PFSK-1 (cell line): ENCODE data around the gene FMC1.

Source experiments
- FOXP2 ChIP-seq: optimal IDR thresholded peaks from 2 replicates; pipeline ENCODE3; 2011; ENCODE audit warnings: borderline replicate concordance, control low read depth, inconsistent platforms; ENCODE audit not compliant: insufficient read depth; ENCODE audit errors: extremely low read length, extremely low read depth
- POLR2AphosphoS5 ChIP-seq: IDR thresholded peaks from 2 replicates; pipeline ENCODE4 v1.6.1; 2012; ENCODE audit warnings: low read depth, mild to moderate bottlenecking, control low read depth, low read length, moderate library complexity
- SIN3A ChIP-seq: IDR thresholded peaks from 2 replicates; pipeline ENCODE4 v1.6.1; 2012; ENCODE audit warnings: mild to moderate bottlenecking, low read length, moderate library complexity, borderline replicate concordance; ENCODE audit not compliant: insufficient read depth
- TAF1 ChIP-seq: IDR thresholded peaks from 2 replicates; pipeline ENCODE4 v1.6.1; 2012; ENCODE audit warnings: low read length, control low read depth, borderline replicate concordance; ENCODE audit not compliant: insufficient read depth
- TF ChIP-seq, protein P1 (sequence below), 2 experiments: IDR thresholded peaks; 2 replicates each; pipeline versions ENCODE4 v1.6.1 to v1.8.0; 2011 to 2012; ENCODE audit warnings: low read depth in 2 of 2, low read length in 2 of 2, control low read depth in 1 of 2, inconsistent platforms in 1 of 2, mild to moderate bottlenecking in 1 of 2, moderate library complexity in 1 of 2; ENCODE audit not compliant: insufficient read depth in 1 of 2

The FMC1 gene

DNA sequence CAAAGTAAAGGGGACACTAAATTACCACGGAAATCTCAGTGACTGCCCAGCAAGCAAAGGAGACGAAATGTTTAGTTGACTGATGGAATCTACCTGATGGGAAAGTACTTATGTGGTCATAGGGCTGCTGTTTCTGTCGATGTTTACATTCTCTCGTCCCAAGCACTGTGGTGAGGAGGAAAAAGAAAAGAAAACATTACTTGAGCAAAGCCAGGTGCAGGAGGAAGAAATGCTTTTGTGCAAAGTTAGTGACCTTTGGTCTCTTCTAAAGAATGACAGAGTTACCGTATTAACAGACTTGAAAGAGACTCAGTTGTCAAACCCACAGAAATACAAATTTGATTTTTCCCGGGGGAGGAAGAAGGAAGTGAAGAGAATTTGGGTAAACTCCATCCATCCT is 43.3 kb upstream of the FMC1 start:
- TF ChIP-seq SIN3A (no peak), FOXP2 (no peak)
- TF ChIP-seq, protein P1, sequence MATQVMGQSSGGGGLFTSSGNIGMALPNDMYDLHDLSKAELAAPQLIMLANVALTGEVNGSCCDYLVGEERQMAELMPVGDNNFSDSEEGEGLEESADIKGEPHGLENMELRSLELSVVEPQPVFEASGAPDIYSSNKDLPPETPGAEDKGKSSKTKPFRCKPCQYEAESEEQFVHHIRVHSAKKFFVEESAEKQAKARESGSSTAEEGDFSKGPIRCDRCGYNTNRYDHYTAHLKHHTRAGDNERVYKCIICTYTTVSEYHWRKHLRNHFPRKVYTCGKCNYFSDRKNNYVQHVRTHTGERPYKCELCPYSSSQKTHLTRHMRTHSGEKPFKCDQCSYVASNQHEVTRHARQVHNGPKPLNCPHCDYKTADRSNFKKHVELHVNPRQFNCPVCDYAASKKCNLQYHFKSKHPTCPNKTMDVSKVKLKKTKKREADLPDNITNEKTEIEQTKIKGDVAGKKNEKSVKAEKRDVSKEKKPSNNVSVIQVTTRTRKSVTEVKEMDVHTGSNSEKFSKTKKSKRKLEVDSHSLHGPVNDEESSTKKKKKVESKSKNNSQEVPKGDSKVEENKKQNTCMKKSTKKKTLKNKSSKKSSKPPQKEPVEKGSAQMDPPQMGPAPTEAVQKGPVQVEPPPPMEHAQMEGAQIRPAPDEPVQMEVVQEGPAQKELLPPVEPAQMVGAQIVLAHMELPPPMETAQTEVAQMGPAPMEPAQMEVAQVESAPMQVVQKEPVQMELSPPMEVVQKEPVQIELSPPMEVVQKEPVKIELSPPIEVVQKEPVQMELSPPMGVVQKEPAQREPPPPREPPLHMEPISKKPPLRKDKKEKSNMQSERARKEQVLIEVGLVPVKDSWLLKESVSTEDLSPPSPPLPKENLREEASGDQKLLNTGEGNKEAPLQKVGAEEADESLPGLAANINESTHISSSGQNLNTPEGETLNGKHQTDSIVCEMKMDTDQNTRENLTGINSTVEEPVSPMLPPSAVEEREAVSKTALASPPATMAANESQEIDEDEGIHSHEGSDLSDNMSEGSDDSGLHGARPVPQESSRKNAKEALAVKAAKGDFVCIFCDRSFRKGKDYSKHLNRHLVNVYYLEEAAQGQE (IDR thresholded peaks at IDR 0.05; ENCODE audit: insufficient read depth in 1 of 2, low read depth in 2 of 2, low read length in 2 of 2) = no peak

DNA sequence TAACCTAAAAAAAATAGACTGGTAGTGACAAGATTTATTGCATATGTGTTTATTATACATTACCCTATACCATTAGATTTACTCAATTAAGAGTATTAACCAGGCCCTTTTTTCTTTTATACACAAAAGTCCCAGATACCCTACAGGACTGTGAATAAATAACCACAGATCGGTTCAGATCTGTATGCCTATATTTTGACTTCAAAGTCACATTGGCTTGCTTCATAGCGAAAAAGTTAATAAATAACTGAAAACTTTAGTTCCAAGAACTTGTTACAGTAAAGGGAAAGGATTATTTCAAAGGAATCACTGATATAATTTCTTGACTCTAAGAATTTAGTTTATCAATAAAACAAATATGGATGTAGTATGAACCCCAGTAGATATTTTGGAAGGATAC is 41.8 kb upstream of the FMC1 start:
- TF ChIP-seq, protein P1 (IDR thresholded peaks at IDR 0.05; ENCODE audit: insufficient read depth in 1 of 2, low read depth in 2 of 2, low read length in 2 of 2) = no peak
- TF ChIP-seq POLR2AphosphoS5 (no peak), SIN3A (no peak), FOXP2 (no peak), TAF1 (no peak)

DNA sequence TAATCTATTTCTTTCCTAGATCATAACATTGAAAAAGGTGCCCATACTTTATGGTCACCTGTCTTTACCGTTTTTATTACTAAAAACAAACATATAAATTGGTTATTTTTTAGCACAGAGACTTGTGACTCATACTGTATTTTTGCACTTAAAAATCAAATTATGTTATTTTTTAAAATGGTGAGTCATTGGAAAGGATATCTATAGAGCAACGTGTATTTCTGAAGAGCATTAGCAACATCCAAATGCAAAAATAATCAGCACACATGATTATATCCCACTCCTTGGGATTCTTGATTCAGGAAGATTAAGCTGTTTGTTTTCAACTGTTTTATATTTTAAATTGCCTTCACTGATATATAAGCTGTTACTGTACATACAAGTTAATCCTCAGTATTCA is 40.7 kb upstream of the FMC1 start:
- TF ChIP-seq SIN3A = no peak
- TF ChIP-seq POLR2AphosphoS5 = no peak
- no peak for TF ChIP-seq TAF1
- TF ChIP-seq FOXP2 = no peak
- TF ChIP-seq, protein P1 (IDR thresholded peaks at IDR 0.05; ENCODE audit: insufficient read depth in 1 of 2, low read depth in 2 of 2, low read length in 2 of 2) = no peak

DNA sequence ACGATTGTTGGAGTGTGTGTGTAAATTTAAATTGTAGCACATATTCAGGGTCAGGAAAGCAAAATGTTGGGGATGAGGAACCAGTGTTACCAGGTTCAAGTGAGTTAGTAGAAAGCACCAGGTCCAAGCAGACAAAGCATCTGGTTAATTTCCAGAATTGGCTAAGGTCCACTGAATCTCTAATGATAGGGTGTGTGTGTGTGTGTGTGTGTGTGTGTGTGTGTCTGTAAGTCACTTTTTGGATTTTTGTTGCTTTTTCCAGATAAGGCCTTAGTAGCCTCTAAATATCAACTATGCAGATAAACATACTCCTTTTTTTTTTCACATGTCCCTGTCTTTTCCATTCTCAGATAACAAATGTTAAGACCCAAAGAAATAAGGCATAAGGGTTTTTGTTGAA is 36.6 kb upstream of the FMC1 start:
- TF ChIP-seq POLR2AphosphoS5 (no peak), FOXP2 (no peak), SIN3A (no peak), TAF1 (no peak)
- TF ChIP-seq, protein P1 (IDR thresholded peaks at IDR 0.05; ENCODE audit: insufficient read depth in 1 of 2, low read depth in 2 of 2, low read length in 2 of 2) = no peak

DNA sequence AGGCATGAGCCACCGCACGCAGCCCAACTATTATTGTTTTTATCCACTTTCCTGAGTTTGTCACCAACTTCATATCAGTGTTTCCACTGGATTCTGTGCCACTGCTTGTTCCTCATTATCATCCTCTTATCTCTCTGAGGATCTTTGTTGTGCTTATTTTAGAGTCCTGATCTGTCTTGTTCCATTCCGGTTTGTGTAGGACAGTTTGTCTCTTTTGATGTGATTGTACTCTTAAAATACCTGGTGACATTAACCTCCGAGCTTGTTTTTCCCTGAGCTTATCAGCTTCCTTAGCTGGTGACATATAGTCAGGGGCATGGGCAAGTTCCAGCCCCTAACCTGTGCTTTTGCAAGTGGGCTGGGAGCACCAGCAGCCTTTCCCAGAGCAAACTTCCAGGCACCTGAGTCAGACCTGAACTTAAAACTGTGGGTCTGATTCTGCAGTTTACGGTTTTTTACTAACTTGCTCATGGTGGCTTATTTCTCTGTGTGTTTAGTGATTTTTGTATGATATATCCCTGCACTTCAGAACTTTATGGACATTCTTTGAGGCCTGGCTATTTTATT is 23.1 kb upstream of the FMC1 start:
- TF ChIP-seq, protein P1 (IDR thresholded peaks at IDR 0.05; ENCODE audit: insufficient read depth in 1 of 2, low read depth in 2 of 2, low read length in 2 of 2) = no peak
- TF ChIP-seq POLR2AphosphoS5 (no peak), FOXP2 (no peak), TAF1 (no peak), SIN3A (no peak)
